MM.1S (cell line): ENCODE measurements around the gene VPS26B.

Experiments used
- DNase-seq: peaks from one replicate; pipeline ENCODE4 v3.0.0-alpha.2; 2015
- H2AFZ ChIP-seq: fragments of 300-600 bp; sonication (generic); 2 replicates; pipeline ENCODE4 v1.6.0; 2016; ENCODE audit warnings: antibody characterized with exemption, low read length
- H3F3A ChIP-seq: fragments of 300-600 bp; sonication (generic); 2 replicates; pipeline ENCODE4 v1.6.1; 2016; ENCODE audit warnings: mild to moderate bottlenecking, antibody characterized with exemption, low read length, moderate library complexity, mixed read lengths; ENCODE audit not compliant: insufficient read depth
- H3K27ac ChIP-seq: fragments of 300-600 bp; sonication (generic); 2 replicates; pipeline ENCODE4 v1.5.1; 2016; ENCODE audit warnings: mild to moderate bottlenecking, low read length
- H3K27me3 ChIP-seq: fragments of 300-600 bp; sonication (generic); replicated peaks from 2 replicates; pipeline ENCODE4 v1.6.0; 2016; ENCODE audit warnings: low read length; ENCODE audit not compliant: insufficient read depth
- H3K36me3 ChIP-seq: fragments of 300-600 bp; sonication (generic); replicated peaks from 2 replicates; pipeline ENCODE4 v1.6.1; 2016; ENCODE audit warnings: mild to moderate bottlenecking, low read length, mixed read lengths; ENCODE audit not compliant: insufficient read depth
- H3K4me1 ChIP-seq: fragments of 300-600 bp; sonication (generic); 2 replicates; pipeline ENCODE4 v1.6.1; 2016; ENCODE audit warnings: low read length, mixed read lengths
- H3K4me2 ChIP-seq: fragments of 300-600 bp; sonication (generic); 2 replicates; pipeline ENCODE4 v1.6.0; 2016; ENCODE audit warnings: low read depth, low read length
- H3K4me3 ChIP-seq: fragments of 300-600 bp; sonication (generic); 2 replicates; pipeline ENCODE4 v1.5.1; 2016; ENCODE audit warnings: low read length, mixed read lengths
- H3K79me2 ChIP-seq: fragments of 300-600 bp; sonication (generic); 2 replicates; pipeline ENCODE4 v1.6.1; 2016; ENCODE audit warnings: mixed run types, low read length, mixed read lengths
- H3K9ac ChIP-seq: fragments of 300-600 bp; sonication (generic); 2 replicates; pipeline ENCODE4 v1.6.1; 2016; ENCODE audit warnings: low read length, mixed read lengths
- H3K9me2 ChIP-seq: fragments of 300-600 bp; sonication (generic); replicated peaks from 2 replicates; pipeline ENCODE4 v1.6.1; 2016; ENCODE audit warnings: mild to moderate bottlenecking, low read length, mixed read lengths; ENCODE audit not compliant: insufficient read depth
- H3K9me3 ChIP-seq: fragments of 300-600 bp; sonication (generic); replicated peaks from 2 replicates; pipeline ENCODE4 v1.6.1; 2016; ENCODE audit warnings: mild to moderate bottlenecking, low read length, mixed read lengths; ENCODE audit not compliant: insufficient read depth
- H4K20me1 ChIP-seq: fragments of 300-600 bp; sonication (generic); 2 replicates; pipeline ENCODE4 v1.6.1; 2016; ENCODE audit warnings: mild to moderate bottlenecking, low read length, moderate library complexity, mixed read lengths; ENCODE audit not compliant: insufficient read depth
- EZH2 ChIP-seq: fragments of 300-600 bp; sonication (generic); optimal IDR thresholded peaks from 2 replicates; pipeline ENCODE3; 2017; ENCODE audit warnings: low read depth, mild to moderate bottlenecking, antibody characterized with exemption, low read length, mixed read lengths
- EZH2phosphoT487 ChIP-seq: fragments of 300-600 bp; sonication (generic); IDR thresholded peaks from 2 replicates; pipeline ENCODE4 v1.6.1; 2018; ENCODE audit warnings: antibody characterized with exemption, low read length
- TF ChIP-seq, protein P1 (sequence below): fragments of 300-600 bp; sonication (generic); IDR thresholded peaks from 2 replicates; pipeline ENCODE4 v1.5.1; 2016; ENCODE audit warnings: antibody characterized with exemption, low read length, mixed read lengths

VPS26B gene

DNA sequence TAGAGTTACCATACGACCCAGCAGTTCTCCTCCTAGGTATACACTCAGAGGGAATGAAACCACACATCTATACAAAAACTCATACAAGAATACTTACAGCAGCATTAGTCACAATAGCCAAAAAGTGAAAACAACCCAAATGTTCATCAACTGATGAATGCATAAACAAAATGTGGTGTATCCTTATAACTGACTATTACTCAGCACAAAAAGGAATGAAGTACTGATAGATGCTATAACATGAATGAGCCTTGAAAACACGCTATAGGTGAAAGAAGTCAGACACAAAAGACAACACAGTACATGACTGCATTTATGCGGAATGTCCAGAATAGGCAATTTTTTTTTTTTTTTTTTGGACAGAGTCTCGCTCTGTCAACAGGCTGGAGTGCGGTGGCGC lies 23.8 kb upstream of the VPS26B start:
- no peak overlapping the region for H2AFZ ChIP-seq
- H4K20me1 ChIP-seq: no peaks in the 10 kb centered on the region
- no peaks in the 10 kb centered on the region for H3K9me2 ChIP-seq
- H3K79me2 ChIP-seq: peaks cover 25% of the 10 kb centered on the region
- TF ChIP-seq, protein P1, sequence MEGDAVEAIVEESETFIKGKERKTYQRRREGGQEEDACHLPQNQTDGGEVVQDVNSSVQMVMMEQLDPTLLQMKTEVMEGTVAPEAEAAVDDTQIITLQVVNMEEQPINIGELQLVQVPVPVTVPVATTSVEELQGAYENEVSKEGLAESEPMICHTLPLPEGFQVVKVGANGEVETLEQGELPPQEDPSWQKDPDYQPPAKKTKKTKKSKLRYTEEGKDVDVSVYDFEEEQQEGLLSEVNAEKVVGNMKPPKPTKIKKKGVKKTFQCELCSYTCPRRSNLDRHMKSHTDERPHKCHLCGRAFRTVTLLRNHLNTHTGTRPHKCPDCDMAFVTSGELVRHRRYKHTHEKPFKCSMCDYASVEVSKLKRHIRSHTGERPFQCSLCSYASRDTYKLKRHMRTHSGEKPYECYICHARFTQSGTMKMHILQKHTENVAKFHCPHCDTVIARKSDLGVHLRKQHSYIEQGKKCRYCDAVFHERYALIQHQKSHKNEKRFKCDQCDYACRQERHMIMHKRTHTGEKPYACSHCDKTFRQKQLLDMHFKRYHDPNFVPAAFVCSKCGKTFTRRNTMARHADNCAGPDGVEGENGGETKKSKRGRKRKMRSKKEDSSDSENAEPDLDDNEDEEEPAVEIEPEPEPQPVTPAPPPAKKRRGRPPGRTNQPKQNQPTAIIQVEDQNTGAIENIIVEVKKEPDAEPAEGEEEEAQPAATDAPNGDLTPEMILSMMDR: no peak
- TF ChIP-seq EZH2 (no peak), EZH2phosphoT487 (no peak)
- no peaks in the 10 kb centered on the region for H3K9me3 ChIP-seq
- DNase-seq: no peak
- no peak overlapping the region for H3K9ac ChIP-seq
- no peak overlapping the region for H3K27ac ChIP-seq
- H3K4me2 ChIP-seq: no peak overlapping the region
- no peak overlapping the region for H3K4me3 ChIP-seq
- no peaks in the 10 kb centered on the region for H3F3A ChIP-seq
- no peaks in the 10 kb centered on the region for H3K4me1 ChIP-seq
- no peaks in the 10 kb centered on the region for H3K27me3 ChIP-seq
- H3K36me3 ChIP-seq: peaks cover 25% of the 10 kb centered on the region; the same call in 1 of the 2 replicates

DNA sequence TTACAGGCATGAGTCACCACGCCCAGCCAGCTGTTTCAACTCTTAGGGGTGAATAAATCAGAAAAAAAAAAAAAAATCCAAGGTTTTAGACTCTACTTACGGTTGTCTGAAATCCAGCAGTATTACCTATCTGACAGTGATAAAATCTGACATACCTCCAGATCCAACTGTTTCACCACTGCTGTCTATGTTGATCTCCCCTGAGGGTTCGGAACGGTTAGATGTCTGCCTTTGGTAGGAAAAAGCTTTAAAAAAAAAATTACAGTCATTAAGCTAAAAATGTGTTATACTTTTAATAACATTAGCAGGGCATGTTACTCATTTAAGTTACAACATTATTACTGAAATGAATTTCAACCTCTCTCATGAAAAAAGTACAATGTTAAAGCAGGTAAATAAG lies 21.8 kb upstream of the VPS26B start:
- Histone ChIP-seq H3K9ac (no peak overlapping the region), H3K36me3 (peaks cover 33% of the 10 kb centered on the region; the same call in 1 of the 2 replicates)

DNA sequence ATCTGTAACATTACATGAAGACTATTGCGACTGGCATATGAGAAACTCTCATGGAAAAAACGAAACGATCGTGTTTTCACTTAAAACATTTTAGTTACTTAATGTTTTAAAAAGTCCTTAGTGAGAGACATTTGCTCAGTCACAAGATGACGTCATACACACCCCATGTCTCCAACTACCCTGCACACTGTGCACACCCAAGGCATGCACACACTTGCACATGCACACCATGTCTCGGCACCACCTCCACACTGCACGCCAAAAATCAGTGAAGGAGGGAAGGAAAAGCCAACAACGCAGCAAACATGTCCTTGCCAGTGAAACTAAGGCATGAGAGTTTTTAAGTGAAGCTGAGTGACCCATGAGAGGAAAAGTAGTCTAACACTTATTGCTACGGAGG lies 18.7 kb upstream of the VPS26B start:
- H3F3A ChIP-seq: no peaks in the 10 kb centered on the region; the same call in 1 of the 2 replicates
- TF ChIP-seq EZH2 (no peak), EZH2phosphoT487 (no peak)
- TF ChIP-seq, protein P1: no peak

More for the DNA sequence above, 21.8 kb upstream of the VPS26B start:
- Histone ChIP-seq H3K9me3 (no peaks in the 10 kb centered on the region), H3K9me2 (no peaks in the 10 kb centered on the region), H3K4me2 (no peak overlapping the region), H3F3A (no peaks in the 10 kb centered on the region), H3K4me1 (no peaks in the 10 kb centered on the region), H3K79me2 (peaks cover 32% of the 10 kb centered on the region), H3K4me3 (no peak overlapping the region), H2AFZ (no peak overlapping the region), H3K27ac (no peak overlapping the region), H4K20me1 (no peaks in the 10 kb centered on the region), H3K27me3 (no peaks in the 10 kb centered on the region)
- TF ChIP-seq, protein P1: no peak
- TF ChIP-seq EZH2phosphoT487 (no peak), EZH2 (no peak)
- no peak for DNase-seq

More for the DNA sequence above, 18.7 kb upstream of the VPS26B start:
- Histone ChIP-seq H4K20me1 (peaks cover 6% of the 10 kb centered on the region; the same call in 1 of the 2 replicates), H3K27ac (no peak overlapping the region), H3K4me3 (no peak overlapping the region), H3K9me3 (no peaks in the 10 kb centered on the region), H3K9ac (no peak overlapping the region), H3K4me2 (no peak overlapping the region), H3K79me2 (peaks cover 42% of the 10 kb centered on the region), H3K9me2 (no peaks in the 10 kb centered on the region), H2AFZ (no peak overlapping the region), H3K27me3 (no peaks in the 10 kb centered on the region), H3K4me1 (no peaks in the 10 kb centered on the region), H3K36me3 (peaks cover 44% of the 10 kb centered on the region)
- DNase-seq: no peak
